ENCODE results near the gene PIGQ.

The PIGQ gene

DNA sequence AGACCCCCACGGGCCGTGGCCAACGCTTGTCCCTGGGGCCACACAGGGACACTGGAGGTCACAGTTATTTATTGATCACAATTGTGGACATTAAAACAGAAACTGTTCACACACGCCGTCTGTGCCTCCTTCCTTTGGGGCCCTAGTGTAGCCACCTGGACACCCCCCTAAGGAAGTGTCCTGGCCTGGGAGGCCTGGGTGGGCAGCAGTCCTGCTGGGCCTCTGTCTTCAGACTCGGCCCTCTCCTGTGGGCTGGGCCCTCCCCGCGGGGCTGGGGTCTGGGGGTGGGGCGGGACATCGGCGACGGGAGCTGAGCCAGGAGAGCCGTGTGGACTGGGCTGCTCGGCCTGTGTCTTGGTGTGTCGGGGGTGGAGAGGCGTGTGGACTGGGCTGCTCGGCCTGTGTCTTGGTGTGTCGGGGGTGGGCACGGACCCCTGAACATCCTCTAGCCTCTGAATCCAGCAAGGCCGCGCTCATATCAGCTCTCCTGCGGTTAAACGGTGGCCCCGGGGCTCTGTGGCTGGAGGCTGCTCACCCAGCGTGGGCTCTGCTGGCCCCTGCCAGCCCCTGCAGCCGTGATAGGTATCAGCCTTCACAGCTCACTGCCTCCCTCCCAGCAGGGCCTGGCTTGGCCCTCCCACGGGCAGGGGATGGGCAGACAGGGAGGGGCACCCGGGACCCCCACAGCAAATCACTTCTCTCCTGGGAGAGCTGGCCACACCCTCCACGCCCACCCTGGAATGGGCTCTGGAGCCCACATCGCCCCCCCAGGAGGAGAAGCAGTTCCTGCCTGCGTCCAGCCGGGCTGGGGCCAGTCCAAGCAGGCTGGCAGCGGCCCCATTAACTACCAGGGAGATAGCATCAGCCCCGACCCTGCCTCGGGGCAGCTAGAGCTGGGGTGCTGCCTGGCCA, 4.1 kb upstream of the PIGQ start:
- no peak for DNase-seq (ENCODE audit: insufficient read length)
- TF ChIP-seq POLR2A (IDR thresholded peaks at IDR 0.05; ENCODE audit: low read depth, low read length) (no peak), TAF1 (IDR thresholded peaks at IDR 0.05; ENCODE audit: borderline replicate concordance, low read depth, low read length) (no peak), POLR2AphosphoS5 (IDR thresholded peaks at IDR 0.05; ENCODE audit: low read depth, low read length) (no peak)

DNA sequence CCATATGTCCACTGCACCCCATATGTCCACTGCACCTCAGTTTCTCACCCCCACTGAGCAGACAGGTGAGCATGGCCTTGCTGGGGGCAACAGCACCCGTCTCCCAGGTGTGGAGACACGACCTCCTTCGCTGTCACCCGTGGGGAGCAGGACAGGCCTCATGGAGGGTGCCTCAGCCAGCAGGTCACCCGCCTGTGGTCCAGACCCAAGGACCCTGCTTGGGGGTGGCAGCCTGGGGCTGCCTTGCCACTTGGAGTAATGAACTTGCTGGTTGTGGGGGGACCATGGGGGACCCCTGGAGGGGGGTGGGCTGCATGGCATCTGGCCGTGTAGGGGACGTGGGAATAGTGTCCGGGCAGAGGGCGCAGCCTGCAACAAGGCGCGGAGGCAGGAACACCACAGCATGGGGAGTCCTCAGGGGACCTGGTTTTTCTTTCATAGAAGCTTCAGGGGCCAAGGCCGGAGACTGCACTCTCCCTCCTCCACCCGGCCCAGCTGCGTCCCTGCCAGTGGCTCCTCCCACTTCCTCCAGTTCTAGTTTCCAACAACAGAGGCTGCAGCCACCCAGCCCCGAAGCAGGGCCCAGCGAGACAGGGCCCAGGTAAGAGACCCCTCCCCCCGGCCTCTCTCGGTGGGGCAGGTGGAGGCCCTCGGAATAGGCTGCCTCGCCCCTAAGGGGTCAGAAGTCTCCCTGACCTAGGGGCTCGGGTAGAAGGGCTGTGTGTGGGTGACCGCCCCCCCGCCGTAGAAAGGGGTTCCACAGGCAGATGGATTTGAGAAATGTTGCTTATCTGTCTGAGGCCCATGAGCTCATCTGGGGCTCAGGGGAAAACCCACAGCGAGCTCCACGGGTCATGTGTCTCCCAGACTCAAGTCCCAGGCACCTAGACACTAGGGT, 3.0 kb upstream of the PIGQ start, which contains the start of gene NHLRC4:
NHLRC4 (plus strand) TSS at position 531 of the 898 bp plus-strand sequence. CDS start 1,043 bp downstream, outside the sequence.
- DNase-seq (ENCODE audit: insufficient read length) (peak; percentile 96), FAIRE-seq (peak; percentile 74)
- no peak for TF ChIP-seq TAF1 (IDR thresholded peaks at IDR 0.05; ENCODE audit: borderline replicate concordance, low read depth, low read length)
- TF ChIP-seq POLR2AphosphoS5 (IDR thresholded peaks at IDR 0.05; ENCODE audit: low read depth, low read length): no peak
- TF ChIP-seq POLR2A (IDR thresholded peaks at IDR 0.05; ENCODE audit: low read depth, low read length): no peak

More for the DNA sequence above, 4.1 kb upstream of the PIGQ start:
- no peak for FAIRE-seq

DNA sequence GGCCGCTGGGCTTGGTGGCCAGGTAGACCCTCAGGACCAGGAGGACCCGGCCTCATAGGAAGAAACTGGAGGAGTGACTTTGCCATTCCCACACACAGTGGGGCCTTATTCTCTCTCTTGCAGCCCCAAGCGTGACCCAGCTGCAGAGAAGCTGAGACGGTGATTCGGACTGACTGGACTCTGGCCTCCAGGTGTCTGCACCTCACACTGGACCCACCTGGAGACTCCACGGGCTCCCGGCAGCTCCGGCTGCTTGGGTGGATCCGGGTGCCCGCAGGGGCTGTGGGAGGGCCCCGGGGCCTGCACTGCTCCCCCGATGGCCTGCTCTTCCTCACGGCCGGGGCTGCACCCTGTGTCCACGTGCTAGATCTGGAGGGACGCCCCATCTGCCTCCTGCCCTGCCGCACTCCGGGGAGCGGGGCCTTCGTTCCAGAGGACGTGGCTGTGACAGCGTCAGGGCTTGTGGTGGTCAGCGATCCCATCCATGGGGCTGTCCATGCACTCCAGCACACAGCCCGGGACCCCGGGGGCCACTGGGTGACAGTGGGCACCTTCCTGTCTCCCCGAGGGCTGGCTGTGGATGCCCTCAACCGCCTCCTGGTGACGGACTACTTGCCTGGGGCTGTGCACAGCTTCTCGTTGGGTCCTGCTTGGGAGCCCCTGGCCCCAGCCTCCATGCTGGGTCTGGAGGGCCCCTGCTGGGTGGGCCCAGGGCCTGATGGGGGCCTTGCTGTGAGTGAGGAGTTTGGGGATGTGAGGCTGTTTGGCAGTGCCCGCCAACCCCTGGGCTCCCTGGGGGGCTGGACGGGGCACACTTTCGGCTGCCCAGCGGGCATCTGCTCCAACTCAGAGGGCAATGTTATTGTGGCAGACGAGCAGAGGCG, 2.2 kb upstream of the PIGQ start:
- no peak for TF ChIP-seq TAF1 (IDR thresholded peaks at IDR 0.05; ENCODE audit: borderline replicate concordance, low read depth, low read length)
- TF ChIP-seq POLR2AphosphoS5 (IDR thresholded peaks at IDR 0.05; ENCODE audit: low read depth, low read length): no peak
- no peak for TF ChIP-seq POLR2A (IDR thresholded peaks at IDR 0.05; ENCODE audit: low read depth, low read length)
- FAIRE-seq (no peak), DNase-seq (ENCODE audit: insufficient read length) (no peak)

DNA sequence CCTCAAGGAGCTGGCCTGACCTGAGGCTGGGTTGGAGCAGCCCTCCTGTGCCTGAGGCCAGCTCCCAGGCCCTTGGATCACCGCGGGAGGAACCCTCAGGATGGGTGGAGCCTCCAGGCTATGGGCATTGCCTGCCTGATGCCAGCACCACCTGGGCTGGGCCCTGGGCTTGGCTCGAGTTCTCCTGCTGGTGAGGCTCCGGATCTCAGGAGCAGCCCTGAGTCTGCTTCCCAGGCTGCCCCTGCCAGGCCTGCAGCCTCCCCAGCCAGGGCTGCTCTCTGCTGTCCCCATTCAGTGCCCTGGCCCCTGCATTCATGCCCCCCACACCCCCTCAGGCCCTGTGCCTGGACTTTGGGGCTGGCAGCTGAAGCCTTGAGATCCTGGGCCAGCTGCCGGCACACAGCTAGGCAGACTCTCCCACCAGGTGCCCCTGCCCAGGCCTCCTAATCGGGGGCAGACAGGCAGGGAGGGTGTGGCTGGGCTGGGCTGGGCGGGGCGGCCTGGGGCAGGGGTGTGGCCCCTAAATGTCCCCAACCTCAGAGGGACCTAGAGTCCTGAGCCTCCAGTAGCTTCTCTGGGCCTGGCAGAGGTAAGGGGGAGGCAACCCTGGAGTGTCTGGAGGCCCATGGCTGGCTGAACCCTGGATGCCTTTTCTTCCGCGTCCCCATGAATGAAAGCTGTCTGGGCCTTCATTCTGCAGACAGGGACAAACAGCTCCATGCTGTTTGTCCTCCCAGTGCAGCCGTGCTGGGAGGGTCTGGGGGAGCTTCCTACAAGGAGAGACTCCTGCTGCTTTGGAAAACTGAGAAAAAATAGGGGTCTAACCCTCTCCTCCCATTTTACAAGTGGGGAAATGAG, 1.1 kb upstream of the PIGQ start:
- no peak for DNase-seq (ENCODE audit: insufficient read length)
- no peak for TF ChIP-seq POLR2AphosphoS5 (IDR thresholded peaks at IDR 0.05; ENCODE audit: low read depth, low read length)
- TF ChIP-seq POLR2A (IDR thresholded peaks at IDR 0.05; ENCODE audit: low read depth, low read length): 0 out of 2 replicates have a peak, but pooled peaks have one; percentile 2

DNA sequence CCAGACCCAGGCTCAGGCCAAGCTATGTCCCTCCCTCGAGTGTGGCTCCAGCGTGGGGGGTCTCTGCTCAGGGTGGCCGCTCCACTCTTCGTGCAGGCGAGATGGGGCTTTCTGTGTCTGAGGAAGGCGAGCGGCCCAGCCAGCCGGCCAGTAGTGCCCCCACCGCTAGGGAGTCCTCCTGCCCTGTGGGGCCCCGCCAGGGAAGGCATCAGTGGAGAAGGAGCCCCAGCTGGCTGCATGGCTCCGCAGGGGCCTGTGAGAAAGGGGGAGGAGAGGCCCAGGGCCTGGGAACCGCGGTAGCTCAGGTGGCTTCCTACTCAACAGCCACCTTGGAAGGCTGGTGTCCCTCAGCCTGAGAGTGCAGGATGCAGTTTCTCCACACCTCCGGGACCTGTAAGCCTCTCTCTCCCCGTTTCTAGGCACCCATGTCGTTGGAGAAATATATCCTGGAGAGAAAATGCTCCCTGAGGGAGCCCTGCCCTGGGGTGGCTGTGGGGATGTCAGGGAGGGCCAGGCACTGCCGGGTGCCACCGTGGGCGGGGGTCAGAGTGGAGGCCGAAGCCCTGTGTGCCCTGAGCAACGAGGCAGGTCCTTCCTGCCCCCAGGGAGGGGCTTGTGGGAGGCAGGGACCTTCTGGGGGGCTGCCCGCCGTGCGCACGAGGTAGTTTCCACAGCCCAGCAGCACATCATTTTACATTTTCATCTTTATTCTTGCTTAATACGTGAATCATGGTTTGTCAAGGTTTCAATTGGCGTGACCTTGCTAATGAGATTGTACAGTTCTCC, 3.3 kb downstream of the PIGQ start:
- FAIRE-seq: no peak
- no peak for DNase-seq (ENCODE audit: insufficient read length)
- no peak for TF ChIP-seq POLR2AphosphoS5 (IDR thresholded peaks at IDR 0.05; ENCODE audit: low read depth, low read length)

More for the DNA sequence above, 1.1 kb upstream of the PIGQ start:
- no peak for FAIRE-seq

DNA sequence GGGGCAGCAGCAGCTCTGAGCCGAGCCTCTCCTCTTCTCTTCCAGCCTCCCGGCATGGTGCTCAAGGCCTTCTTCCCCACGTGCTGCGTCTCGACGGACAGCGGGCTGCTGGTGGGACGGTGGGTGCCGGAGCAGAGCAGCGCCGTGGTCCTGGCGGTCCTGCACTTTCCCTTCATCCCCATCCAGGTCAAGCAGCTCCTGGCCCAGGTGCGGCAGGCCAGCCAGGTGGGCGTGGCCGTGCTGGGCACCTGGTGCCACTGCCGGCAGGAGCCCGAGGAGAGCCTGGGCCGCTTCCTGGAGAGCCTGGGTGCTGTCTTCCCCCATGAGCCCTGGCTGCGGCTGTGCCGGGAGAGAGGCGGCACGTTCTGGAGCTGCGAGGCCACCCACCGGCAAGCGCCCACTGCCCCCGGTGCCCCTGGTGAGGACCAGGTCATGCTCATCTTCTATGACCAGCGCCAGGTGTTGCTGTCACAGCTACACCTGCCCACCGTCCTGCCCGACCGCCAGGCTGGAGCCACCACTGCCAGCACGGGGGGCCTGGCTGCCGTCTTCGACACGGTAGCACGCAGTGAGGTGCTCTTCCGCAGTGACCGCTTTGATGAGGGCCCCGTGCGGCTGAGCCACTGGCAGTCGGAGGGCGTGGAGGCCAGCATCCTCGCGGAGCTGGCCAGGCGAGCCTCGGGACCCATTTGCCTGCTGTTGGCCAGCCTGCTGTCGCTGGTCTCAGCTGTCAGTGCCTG, 4.4 kb downstream of the PIGQ start:
- FAIRE-seq (no peak), DNase-seq (ENCODE audit: insufficient read length) (no peak)

DNA sequence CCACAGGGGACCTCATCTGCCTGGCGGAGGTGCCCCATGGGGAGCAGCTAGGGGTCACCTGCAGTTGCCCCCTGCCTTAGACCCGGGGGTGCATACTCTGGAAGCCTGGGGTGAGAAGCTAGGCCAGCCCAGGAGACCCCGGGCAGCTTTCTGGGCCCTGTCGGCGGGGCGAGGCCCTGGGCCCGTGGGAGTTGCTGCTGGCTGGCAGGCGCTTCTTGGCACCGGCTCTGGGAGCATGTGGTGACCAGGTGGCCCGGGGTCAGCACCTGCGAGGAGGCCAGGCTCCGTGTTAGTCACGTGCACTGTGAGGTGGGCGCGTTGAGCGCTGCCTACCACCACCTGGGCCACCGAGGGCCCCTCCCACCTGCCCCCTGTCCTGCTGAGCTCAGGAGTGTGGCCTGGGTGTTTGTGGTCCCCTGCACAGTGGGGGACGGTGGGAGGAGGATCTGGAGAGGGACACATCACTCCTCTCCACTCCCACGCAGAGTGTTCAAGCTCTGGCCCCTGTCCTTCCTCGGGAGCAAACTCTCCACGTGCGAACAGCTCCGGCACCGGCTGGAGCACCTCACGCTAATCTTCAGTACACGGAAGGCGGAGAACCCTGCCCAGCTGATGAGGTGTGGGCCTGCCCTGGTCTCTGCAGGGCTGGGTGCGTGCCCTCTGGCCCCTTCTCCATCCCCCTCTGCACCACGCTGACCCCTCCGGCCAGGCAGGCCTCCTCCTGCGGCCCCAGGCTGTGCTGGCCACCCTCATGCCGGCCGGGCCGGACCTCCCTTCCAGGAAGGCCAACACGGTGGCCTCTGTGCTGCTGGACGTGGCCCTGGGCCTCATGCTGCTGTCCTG, 5.8 kb downstream of the PIGQ start:
- FAIRE-seq: no peak
- no peak for DNase-seq (ENCODE audit: insufficient read length)

More for the DNA sequence above, 4.4 kb downstream of the PIGQ start:
- TF ChIP-seq TAF1 (IDR thresholded peaks at IDR 0.05; ENCODE audit: borderline replicate concordance, low read depth, low read length): no peak
- TF ChIP-seq POLR2AphosphoS5 (IDR thresholded peaks at IDR 0.05; ENCODE audit: low read depth, low read length): no peak
- no peak for TF ChIP-seq POLR2A (IDR thresholded peaks at IDR 0.05; ENCODE audit: low read depth, low read length)

DNA sequence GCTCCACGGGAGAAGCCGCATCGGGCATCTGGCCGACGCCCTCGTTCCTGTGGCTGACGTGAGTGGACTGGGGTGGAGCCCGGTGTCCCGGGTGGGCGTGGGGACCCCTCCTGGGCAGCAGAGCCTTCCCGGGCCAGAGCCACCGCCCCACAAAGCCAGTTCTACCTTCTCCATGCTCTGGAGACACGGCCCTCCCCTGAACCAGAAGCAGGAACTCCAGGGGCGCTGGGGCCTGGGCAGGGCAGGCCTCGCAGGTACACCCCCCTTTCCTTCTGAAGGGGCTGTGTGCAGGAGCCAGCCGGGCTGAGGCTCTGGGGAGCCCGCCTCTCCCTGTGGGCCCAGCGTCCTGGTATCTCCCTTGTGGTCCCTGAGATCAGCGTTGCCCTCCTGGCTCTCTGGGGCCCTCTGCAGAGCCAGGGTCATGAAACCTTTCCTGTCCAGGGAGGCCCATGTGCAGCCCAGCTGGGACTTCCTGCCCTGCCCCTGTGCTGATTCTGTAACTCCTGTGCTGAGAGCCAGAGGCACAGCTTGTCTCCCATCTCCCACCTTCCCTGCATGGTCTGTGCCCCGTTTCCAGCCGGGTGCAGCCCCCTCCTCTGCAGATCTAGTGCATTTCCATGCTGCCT, 6.5 kb downstream of the PIGQ start:
- no peak for FAIRE-seq
- no peak for TF ChIP-seq POLR2AphosphoS5 (IDR thresholded peaks at IDR 0.05; ENCODE audit: low read depth, low read length)
- no peak for TF ChIP-seq TAF1 (IDR thresholded peaks at IDR 0.05; ENCODE audit: borderline replicate concordance, low read depth, low read length)
- TF ChIP-seq POLR2A (IDR thresholded peaks at IDR 0.05; ENCODE audit: low read depth, low read length): no peak
- no peak for DNase-seq (ENCODE audit: insufficient read length)

More for the DNA sequence above, 5.8 kb downstream of the PIGQ start:
- TF ChIP-seq TAF1 (IDR thresholded peaks at IDR 0.05; ENCODE audit: borderline replicate concordance, low read depth, low read length) (no peak), POLR2A (IDR thresholded peaks at IDR 0.05; ENCODE audit: low read depth, low read length) (no peak), POLR2AphosphoS5 (IDR thresholded peaks at IDR 0.05; ENCODE audit: low read depth, low read length) (no peak)
